Measurements from ENCODE around the gene QTRT2. TPM values are rescaled to one million over a fixed set of nuclear protein-coding genes. Genes with fewer than 3 reads are reported as not detected.

The QTRT2 gene
- total RNA-seq, 1 experiment from 2014 or later: 38.0 TPM

- no TSS peak for BruUV-seq (replicated peaks)
- TF ChIP-seq CTCF (conservative IDR thresholded peaks at IDR 0.05; ENCODE audit: low read depth, low read length) (no peak), EZH2 (IDR thresholded peaks at IDR 0.05; ENCODE audit: low read length, unreplicated experiment) (no peak), EZH2phosphoT487 (IDR thresholded peaks at IDR 0.05; ENCODE audit: borderline replicate concordance, low read length) (no peak)
- no peaks in the 10 kb centered on the region for H4K20me1 ChIP-seq (ENCODE audit: low read length)
- no peak overlapping the region for H3K4me2 ChIP-seq (ENCODE audit: low read length)
- DNase-seq (no peak), ATAC-seq (no peak)
- H3K4me1 ChIP-seq (ENCODE audit: insufficient read depth, low read length): no peaks in the 10 kb centered on the region
- H3K4me3 ChIP-seq (ENCODE audit: low read length): no peak overlapping the region
- H3K36me3 ChIP-seq (ENCODE audit: low read depth, low read length): no peaks in the 10 kb centered on the region
- no peaks in the 10 kb centered on the region for H3F3A ChIP-seq (ENCODE audit: low read length, unreplicated experiment)
- no peak overlapping the region for H2AFZ ChIP-seq (ENCODE audit: low read length)
- H3K9me2 ChIP-seq (replicated peaks; ENCODE audit: low read length): 0 out of 2 replicates have a peak, but pooled peaks cover 2% of the 10 kb centered on the region
- no peaks in the 10 kb centered on the region for H3K79me2 ChIP-seq (ENCODE audit: low read length)
- ChIA-PET POLR2A (ENCODE audit: unreplicated experiment) (no interaction called here), CTCF (no interaction called here)
- H3K9me3 ChIP-seq (ENCODE audit: low read length): no peaks in the 10 kb centered on the region
- peaks cover 14% of the 10 kb centered on the region; the same call in 1 of the 2 replicates for H3K27me3 ChIP-seq (ENCODE audit: low read length)
- H3K27ac ChIP-seq (ENCODE audit: low read length): no peak overlapping the region
- no peak overlapping the region for H3K9ac ChIP-seq (ENCODE audit: low read length)
- intact Hi-C loops (cut with micrococcal nuclease): no loop called here
Measured at GRCh38 chr3:114110439-114110838, 53.9 kb downstream of the QTRT2 start.

- no TSS peak for BruUV-seq (replicated peaks)
- Histone ChIP-seq H3K4me1 (ENCODE audit: insufficient read depth, low read length) (no peaks in the 10 kb centered on the region), H2AFZ (ENCODE audit: low read length) (no peak overlapping the region), H3K4me2 (ENCODE audit: low read length) (no peak overlapping the region), H3K9me2 (replicated peaks; ENCODE audit: low read length) (0 out of 2 replicates have a peak, but pooled peaks cover 2% of the 10 kb centered on the region), H3K9ac (ENCODE audit: low read length) (no peak overlapping the region), H4K20me1 (ENCODE audit: low read length) (no peaks in the 10 kb centered on the region), H3K79me2 (ENCODE audit: low read length) (no peaks in the 10 kb centered on the region), H3K27ac (ENCODE audit: low read length) (no peak overlapping the region), H3K36me3 (ENCODE audit: low read depth, low read length) (no peaks in the 10 kb centered on the region), H3K27me3 (ENCODE audit: low read length) (peaks cover 14% of the 10 kb centered on the region; the same call in 1 of the 2 replicates), H3K9me3 (ENCODE audit: low read length) (no peaks in the 10 kb centered on the region), H3F3A (ENCODE audit: low read length, unreplicated experiment) (no peaks in the 10 kb centered on the region), H3K4me3 (ENCODE audit: low read length) (no peak overlapping the region)
- DNase-seq (no peak), ATAC-seq (no peak)
- CTCF ChIA-PET: no interaction called here
- no peak for TF ChIP-seq EZH2 (IDR thresholded peaks at IDR 0.05; ENCODE audit: low read length, unreplicated experiment)
- TF ChIP-seq CTCF (conservative IDR thresholded peaks at IDR 0.05; ENCODE audit: low read depth, low read length): no peak
- no peak for TF ChIP-seq EZH2phosphoT487 (IDR thresholded peaks at IDR 0.05; ENCODE audit: borderline replicate concordance, low read length)
- POLR2A ChIA-PET (ENCODE audit: unreplicated experiment): no interaction called here
- intact Hi-C loops (cut with micrococcal nuclease): no loop called here
Measured at GRCh38 chr3:114111060-114111770, 54.7 kb downstream of the QTRT2 start.

GRCh38 chr3:114112696-114113095 is 56.2 kb downstream of the QTRT2 start:
- BruUV-seq (replicated peaks): no TSS peak
- 0 out of 2 replicates have a peak, but pooled peaks cover 2% of the 10 kb centered on the region for H3K9me2 ChIP-seq (replicated peaks; ENCODE audit: low read length)
- H2AFZ ChIP-seq (ENCODE audit: low read length): no peak overlapping the region
- TF ChIP-seq EZH2 (IDR thresholded peaks at IDR 0.05; ENCODE audit: low read length, unreplicated experiment) (no peak), CTCF (conservative IDR thresholded peaks at IDR 0.05; ENCODE audit: low read depth, low read length) (no peak), EZH2phosphoT487 (IDR thresholded peaks at IDR 0.05; ENCODE audit: borderline replicate concordance, low read length) (no peak)
- no peaks in the 10 kb centered on the region for H4K20me1 ChIP-seq (ENCODE audit: low read length)
- H3F3A ChIP-seq (ENCODE audit: low read length, unreplicated experiment): no peaks in the 10 kb centered on the region
- ChIA-PET POLR2A (ENCODE audit: unreplicated experiment) (no interaction called here), CTCF (no interaction called here)
- H3K9ac ChIP-seq (ENCODE audit: low read length): no peak overlapping the region
- H3K79me2 ChIP-seq (ENCODE audit: low read length): no peaks in the 10 kb centered on the region
- no peak overlapping the region for H3K4me3 ChIP-seq (ENCODE audit: low read length)
- no peak overlapping the region for H3K4me2 ChIP-seq (ENCODE audit: low read length)
- no peaks in the 10 kb centered on the region for H3K36me3 ChIP-seq (ENCODE audit: low read depth, low read length)
- DNase-seq (peak; percentile 24), ATAC-seq (no peak; the same call in 1 of the 2 replicates)
- intact Hi-C loops (cut with micrococcal nuclease): no loop called here
- H3K27ac ChIP-seq (ENCODE audit: low read length): no peak overlapping the region
- no peaks in the 10 kb centered on the region for H3K9me3 ChIP-seq (ENCODE audit: low read length)
- no peaks in the 10 kb centered on the region for H3K4me1 ChIP-seq (ENCODE audit: insufficient read depth, low read length)
- H3K27me3 ChIP-seq (ENCODE audit: low read length): peaks cover 11% of the 10 kb centered on the region; the same call in 1 of the 2 replicates
